T-helper 2 cell treated with Interferon-gamma antibody and Interleukin-4, amounts not matched to agents 5 μg/mL and 100 μg/mL, for 36 hours (primary cell): ENCODE data around the gene RESF1.
A peak's percentile ranks its signal among the peaks of the same experiment; 100 is the strongest.

Experiments
- DNase-seq: peaks from one replicate; pipeline ENCODE4 v3.0.0; 2021; ENCODE audit warnings: low spot score
- H3K27ac Mint-ChIP-seq: one replicate; pipeline ENCODE4 v1.8.0; 2021; ENCODE audit warnings: mild to moderate bottlenecking, mixed read lengths
- H3K27me3 Mint-ChIP-seq: one replicate; pipeline ENCODE4 v1.8.0; 2021; ENCODE audit warnings: low read depth, mixed read lengths
- H3K36me3 Mint-ChIP-seq: one replicate; pipeline ENCODE4 v1.8.0; 2021; ENCODE audit warnings: low read depth, mixed read lengths
- H3K4me1 Mint-ChIP-seq: one replicate; pipeline ENCODE4 v1.8.0; 2021; ENCODE audit warnings: low read depth, mixed read lengths
- H3K4me3 Mint-ChIP-seq: one replicate; pipeline ENCODE4 v1.8.0; 2022; ENCODE audit warnings: mild to moderate bottlenecking, moderate library complexity, mixed read lengths
- H3K9me3 Mint-ChIP-seq: one replicate; pipeline ENCODE4 v1.8.0; 2021; ENCODE audit warnings: mixed read lengths

Gene RESF1

DNA sequence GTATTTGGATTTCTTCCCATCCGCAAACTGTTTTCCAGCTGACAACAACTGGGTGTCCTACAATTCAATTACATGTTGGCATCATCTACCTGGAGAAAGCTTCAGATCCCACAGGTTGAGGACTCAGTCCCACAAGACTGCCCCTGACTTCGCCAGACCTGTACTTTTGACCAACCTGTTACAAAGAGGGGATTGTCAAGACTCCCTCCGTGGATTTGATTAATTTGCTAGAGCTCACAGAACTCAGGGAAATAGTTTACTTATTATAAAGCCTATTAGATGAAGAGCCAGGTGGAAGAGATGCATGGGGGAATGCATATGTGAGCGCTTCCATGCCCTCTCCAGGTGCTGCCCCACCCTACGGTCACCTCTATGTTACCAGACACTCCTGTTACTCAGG, 14.6 kb downstream of the RESF1 start:
- Mint-ChIP-seq H3K9me3 (peaks cover 67% of the 10 kb centered on the region), H3K4me1 (peaks cover 6% of the 10 kb centered on the region), H3K36me3 (peaks cover 96% of the 10 kb centered on the region), H3K27me3 (no peaks in the 10 kb centered on the region), H3K4me3 (no peak overlapping the region), H3K27ac (no peak overlapping the region)
- no peak for DNase-seq

DNA sequence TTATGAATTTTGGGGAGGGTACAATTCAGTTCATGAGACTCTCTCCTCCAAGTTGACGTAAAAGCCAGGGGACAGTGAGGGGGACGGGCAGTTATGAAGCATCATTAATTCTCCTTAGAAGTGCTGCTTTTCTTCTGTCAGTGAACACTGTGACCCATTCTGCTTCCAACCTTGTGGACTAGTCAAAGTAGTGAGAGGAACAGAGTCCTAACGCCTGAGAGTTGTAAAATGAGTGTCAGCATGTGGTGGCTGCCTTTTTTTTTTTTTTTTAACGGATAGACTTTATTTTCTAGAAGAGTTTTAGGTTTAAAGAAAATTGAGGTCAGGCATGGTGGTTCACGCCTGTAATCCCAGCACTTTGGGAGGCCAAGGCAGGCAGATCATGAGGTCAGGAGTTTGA, 15.5 kb downstream of the RESF1 start:
- H3K4me1 Mint-ChIP-seq, result peaks cover 2% of the 10 kb centered on the region
- peaks cover 69% of the 10 kb centered on the region for H3K9me3 Mint-ChIP-seq
- no peak for DNase-seq
- no peak overlapping the region for H3K27ac Mint-ChIP-seq
- no peaks in the 10 kb centered on the region for H3K27me3 Mint-ChIP-seq
- H3K36me3 Mint-ChIP-seq, result peaks cover 96% of the 10 kb centered on the region
- H3K4me3 Mint-ChIP-seq, result no peak overlapping the region

DNA sequence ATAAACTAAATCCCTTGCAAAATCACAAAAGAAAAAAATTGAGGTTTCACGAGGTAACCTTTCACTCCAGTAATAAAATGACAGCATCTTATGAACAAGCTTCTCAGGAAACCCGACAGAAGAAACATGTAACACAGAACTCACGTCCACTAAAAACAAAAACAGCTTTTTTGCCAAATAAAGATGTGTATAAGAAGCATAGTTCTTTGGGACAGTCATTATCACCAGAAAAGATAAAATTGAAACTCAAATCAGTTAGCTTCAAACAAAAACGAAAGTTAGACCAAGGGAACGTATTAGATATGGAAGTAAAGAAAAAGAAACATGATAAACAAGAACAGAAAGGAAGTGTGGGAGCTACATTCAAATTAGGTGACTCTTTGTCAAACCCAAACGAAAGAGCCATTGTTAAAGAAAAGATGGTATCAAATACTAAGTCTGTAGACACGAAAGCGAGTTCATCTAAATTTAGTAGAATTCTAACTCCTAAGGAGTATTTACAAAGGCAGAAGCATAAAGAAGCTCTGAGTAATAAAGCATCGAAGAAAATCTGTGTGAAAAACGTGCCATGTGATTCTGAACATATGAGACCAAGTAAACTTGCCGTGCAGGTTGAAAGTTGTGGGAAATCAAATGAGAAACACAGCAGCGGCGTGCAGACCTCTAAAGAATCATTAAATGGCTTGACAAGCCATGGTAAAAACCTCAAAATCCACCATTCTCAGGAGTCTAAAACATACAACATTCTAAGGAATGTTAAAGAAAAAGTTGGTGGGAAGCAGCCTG, 25.8 kb downstream of the RESF1 start:
- Mint-ChIP-seq H3K9me3 (peaks cover 79% of the 10 kb centered on the region), H3K27me3 (no peaks in the 10 kb centered on the region), H3K27ac (peak overlapping the region; percentile 68), H3K4me3 (no peak overlapping the region), H3K36me3 (peaks cover 92% of the 10 kb centered on the region), H3K4me1 (peaks cover 22% of the 10 kb centered on the region)
- no peak for DNase-seq

DNA sequence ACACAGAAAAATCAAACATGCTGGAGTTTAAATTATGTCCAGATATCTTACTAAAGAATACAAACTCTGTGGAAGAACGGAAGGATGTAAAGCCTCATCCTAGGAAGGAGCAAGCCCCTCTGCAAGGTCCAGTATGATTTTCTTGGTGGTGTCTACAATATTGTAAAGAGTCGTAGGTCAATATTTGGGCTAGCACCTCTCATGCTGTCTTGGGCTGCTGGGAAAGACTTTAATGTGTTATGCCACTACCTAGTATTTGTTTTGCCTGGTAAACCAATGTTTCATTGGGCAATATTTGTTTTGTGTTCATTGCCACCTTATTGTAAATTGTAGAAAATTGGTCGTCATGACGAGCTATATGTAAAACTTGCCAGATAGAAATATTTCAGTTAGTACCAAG, 26.6 kb downstream of the RESF1 start:
- H3K36me3 Mint-ChIP-seq, result peaks cover 94% of the 10 kb centered on the region
- DNase-seq, result no peak
- H3K27me3 Mint-ChIP-seq, result no peaks in the 10 kb centered on the region
- peaks cover 80% of the 10 kb centered on the region for H3K9me3 Mint-ChIP-seq
- H3K4me1 Mint-ChIP-seq, result peaks cover 30% of the 10 kb centered on the region
- H3K27ac Mint-ChIP-seq, result no peak overlapping the region
- no peak overlapping the region for H3K4me3 Mint-ChIP-seq

DNA sequence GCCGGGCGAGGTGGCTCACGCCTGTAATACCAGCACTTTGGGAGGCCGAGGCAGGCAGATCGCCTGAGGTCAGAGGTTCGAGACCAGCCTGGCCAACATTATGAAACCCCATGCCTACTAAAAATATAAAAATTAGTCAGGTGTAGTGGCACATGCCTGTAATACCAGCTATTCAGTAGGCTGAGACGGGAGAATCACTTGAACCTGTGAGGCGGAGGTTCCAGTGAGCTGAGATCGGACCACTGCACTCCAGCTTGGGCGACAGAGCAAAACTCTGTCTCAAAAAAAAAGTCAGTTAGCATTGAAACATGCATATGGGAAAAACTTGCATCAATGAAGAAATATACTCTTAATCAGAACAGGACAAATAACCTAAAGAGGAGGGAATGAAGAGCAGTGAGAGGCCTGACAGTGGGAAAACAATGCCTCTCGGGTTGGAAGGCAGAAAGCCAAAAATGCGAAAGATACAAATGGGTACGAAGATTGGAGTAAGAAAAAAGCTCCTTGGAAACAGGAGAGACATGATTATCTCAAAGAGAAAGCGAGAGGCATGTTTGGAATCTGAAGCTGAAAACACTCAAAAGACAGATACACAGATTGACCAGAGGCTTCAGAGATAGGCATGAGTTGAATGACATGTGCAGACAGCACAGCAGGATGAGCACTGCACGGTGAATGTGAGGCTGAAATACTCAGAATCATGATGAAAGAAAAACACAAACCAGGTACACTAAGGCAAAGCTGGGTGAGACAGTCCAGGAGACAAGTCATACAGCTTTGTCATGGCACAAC, 30.6 kb downstream of the RESF1 start:
- peak overlapping the region; percentile 87 for H3K27ac Mint-ChIP-seq
- peaks cover 82% of the 10 kb centered on the region for H3K36me3 Mint-ChIP-seq
- no peak for DNase-seq
- peaks cover 60% of the 10 kb centered on the region for H3K9me3 Mint-ChIP-seq
- peaks cover 46% of the 10 kb centered on the region for H3K4me1 Mint-ChIP-seq
- no peaks in the 10 kb centered on the region for H3K27me3 Mint-ChIP-seq
- H3K4me3 Mint-ChIP-seq, result peak overlapping the region; percentile 66

DNA sequence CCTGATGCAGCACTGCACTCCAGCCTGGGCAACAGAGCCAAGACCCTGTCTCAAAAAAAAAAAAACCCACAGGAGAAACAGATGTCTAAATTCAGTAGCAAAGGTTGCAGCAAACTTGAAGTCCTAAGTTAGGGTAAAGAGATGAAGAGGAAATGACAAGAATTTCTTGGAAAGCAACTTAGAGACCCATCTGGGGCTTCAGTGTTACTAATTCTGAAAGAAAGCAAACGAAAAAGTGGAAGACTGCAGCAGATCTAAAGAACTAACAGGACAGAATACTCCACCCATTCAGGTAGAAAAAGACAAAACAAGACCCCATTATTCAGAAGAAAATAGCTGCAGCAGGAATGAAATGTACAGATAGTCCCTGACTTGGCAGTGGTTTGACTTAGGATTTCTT, 31.9 kb downstream of the RESF1 start:
- Mint-ChIP-seq H3K4me1 (peaks cover 36% of the 10 kb centered on the region), H3K9me3 (peaks cover 46% of the 10 kb centered on the region), H3K36me3 (peaks cover 79% of the 10 kb centered on the region), H3K27me3 (no peaks in the 10 kb centered on the region), H3K27ac (peak overlapping the region; percentile 87), H3K4me3 (peak overlapping the region; percentile 49)
- DNase-seq, result no peak

DNA sequence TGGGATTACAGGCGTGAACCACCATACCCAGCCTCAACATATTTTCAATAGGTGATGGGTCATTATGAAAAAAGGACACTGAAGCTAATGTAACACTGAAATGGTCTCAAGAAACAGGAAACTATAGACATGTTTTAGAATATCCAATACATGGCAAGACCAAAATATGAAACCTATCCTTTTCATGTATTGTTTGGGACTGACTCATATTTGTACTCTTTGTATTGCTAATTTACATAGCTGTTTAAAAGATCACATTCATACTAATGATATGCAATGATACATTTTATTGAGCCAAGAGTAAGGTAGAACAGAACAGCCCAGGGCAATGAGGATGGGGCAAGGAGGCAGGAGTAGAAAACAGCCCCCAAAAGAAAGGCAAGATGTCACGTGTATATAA, 32.6 kb downstream of the RESF1 start:
- DNase-seq, result no peak
- Mint-ChIP-seq H3K9me3 (peaks cover 39% of the 10 kb centered on the region), H3K4me3 (peak overlapping the region; percentile 49), H3K27me3 (no peaks in the 10 kb centered on the region), H3K4me1 (peaks cover 32% of the 10 kb centered on the region), H3K36me3 (peaks cover 74% of the 10 kb centered on the region), H3K27ac (peak overlapping the region; percentile 87)

DNA sequence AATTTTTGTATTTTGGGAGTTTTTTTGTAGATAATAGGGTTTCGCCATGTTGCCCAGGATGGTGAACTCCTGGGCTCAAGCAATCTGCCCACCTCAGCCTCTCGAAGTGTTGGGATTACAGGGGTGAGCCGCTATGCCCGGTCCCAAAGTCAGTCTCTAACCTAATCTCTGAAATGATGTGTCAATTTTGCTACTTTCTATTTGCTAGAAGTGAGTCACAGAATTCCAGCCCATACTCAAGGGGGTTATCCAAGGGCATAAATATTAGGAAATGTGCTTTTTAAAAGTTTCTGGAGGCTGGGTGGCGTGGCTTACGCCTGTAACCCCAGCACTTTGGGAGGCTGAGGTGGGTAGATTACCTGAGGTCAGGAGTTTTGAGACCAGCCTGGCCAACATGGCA, 40.5 kb downstream of the RESF1 start:
- no peak for DNase-seq
- no peaks in the 10 kb centered on the region for H3K27me3 Mint-ChIP-seq
- no peak overlapping the region for H3K27ac Mint-ChIP-seq
- H3K4me1 Mint-ChIP-seq, result no peaks in the 10 kb centered on the region
- H3K4me3 Mint-ChIP-seq, result no peak overlapping the region
- peaks cover 52% of the 10 kb centered on the region for H3K36me3 Mint-ChIP-seq
- no peaks in the 10 kb centered on the region for H3K9me3 Mint-ChIP-seq

DNA sequence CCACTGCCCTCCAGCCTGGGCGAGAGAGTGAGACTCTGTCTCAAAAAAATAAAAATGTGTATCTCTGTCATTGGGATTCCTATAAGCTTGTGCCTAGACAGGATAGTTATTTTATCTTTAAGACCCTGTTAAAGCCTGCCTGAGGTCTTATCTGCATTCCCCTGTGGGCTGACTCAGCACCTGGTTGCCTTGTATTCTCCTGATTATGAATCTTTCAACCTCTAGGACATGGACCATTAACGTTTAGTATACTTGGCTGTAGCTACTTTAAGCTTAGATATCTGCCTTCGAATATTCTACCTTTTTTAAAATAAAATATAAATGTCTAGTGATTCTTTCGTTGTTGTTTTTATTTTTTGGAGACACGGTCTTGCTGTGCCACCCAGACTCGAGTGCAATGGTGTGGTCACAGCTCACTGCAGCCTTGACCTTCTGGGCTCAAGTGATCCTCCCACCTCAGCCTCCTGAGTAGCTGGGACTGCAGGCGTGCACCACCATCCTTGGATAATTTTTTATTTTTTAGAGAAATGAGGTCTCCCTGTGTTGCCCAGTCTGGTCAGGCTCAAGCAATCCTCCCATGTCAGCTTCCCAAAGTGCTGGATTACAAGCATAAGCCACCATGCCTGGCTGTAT, 41.3 kb downstream of the RESF1 start:
- no peak overlapping the region for H3K27ac Mint-ChIP-seq
- H3K4me1 Mint-ChIP-seq, result no peaks in the 10 kb centered on the region
- peaks cover 47% of the 10 kb centered on the region for H3K36me3 Mint-ChIP-seq
- no peak overlapping the region for H3K4me3 Mint-ChIP-seq
- no peaks in the 10 kb centered on the region for H3K9me3 Mint-ChIP-seq
- DNase-seq, result no peak
- H3K27me3 Mint-ChIP-seq, result no peaks in the 10 kb centered on the region

DNA sequence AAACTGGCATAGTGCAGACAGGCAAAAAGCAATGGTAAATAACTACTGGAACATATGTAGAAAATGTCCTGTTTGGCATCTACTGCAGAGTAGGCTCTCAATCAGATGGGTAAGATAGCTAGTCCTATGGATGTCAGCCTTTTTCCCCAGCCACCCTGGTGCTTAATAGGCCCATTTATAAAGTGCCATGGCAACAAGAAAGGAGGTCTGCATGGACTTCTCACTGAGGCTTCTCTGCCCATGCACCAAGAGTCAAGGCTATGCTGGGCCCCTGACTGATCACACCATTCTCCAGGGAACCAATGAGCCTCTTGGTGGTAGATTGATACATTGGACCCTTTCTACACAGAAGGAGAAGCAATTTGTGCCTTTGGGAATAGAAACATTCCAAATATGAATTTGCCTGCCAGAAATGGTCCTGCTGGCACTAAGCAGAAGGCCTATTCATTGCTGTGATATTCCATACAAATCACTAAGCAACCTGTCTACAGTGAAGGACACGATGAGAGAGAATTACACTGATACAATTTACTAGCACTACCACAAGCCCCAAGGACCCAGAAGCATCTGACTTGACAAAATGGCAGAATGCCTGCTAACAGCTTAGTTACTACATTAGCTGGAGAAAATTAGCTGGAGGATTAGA, 43.8 kb downstream of the RESF1 start:
- DNase-seq, result no peak
- peaks cover 31% of the 10 kb centered on the region for H3K36me3 Mint-ChIP-seq

DNA sequence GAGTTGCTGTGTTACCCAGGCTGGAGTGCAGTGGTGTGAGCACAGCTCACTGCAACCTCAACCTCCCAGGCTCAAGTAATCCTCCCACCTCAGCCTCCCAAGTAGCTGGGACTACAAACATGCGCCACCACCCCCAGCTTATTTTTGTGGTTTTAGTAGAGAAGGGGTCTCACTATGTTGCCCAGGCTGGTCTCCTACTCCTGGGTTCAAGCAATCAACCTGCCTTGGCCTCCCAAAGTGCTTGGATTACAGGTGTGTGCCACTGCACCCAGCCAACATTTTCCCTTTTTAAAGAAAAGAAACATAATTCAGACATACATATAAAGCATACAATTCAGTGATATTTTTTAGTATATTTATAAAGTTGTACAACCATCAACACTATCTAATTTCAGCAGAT, 44.4 kb downstream of the RESF1 start:
- Mint-ChIP-seq H3K27ac (no peak overlapping the region), H3K4me3 (no peak overlapping the region), H3K36me3 (peaks cover 27% of the 10 kb centered on the region), H3K4me1 (no peaks in the 10 kb centered on the region), H3K27me3 (no peaks in the 10 kb centered on the region), H3K9me3 (no peaks in the 10 kb centered on the region)
- DNase-seq, result no peak

More for the DNA sequence above, 43.8 kb downstream of the RESF1 start:
- Mint-ChIP-seq H3K4me1 (no peaks in the 10 kb centered on the region), H3K9me3 (no peaks in the 10 kb centered on the region), H3K27ac (no peak overlapping the region), H3K27me3 (no peaks in the 10 kb centered on the region), H3K4me3 (no peak overlapping the region)

DNA sequence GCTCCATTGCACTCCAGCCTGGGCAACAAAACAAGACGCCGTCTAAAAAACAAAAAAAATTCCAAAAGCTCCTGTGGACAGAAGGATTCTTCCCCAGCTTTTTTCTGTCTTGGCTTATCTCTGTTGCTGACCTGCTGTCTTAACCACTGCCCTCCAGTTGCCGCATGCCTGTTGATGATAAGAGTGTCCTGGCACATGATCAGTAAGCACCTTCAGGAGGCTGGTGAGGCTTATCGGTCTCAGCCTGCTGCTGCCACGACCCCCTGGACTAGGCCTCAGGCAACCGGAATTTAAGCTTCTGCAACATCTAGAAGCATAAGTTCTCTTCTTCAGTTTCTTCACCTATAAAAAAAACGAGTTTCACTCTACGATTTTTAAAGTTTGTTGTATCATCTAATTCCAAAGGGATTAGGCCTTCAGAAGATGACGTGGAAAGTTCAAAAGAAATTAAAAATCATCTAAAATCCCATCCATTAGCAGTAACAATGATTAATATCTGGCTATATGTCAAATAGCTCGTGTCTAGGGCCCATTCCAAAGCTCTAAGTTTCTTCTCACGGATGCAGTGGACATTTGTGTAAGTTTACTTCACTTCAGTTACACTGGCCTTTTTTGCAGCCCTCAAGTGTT, 46.4 kb downstream of the RESF1 start:
- no peak overlapping the region for H3K27ac Mint-ChIP-seq
- H3K4me3 Mint-ChIP-seq, result no peak overlapping the region
- peaks cover 16% of the 10 kb centered on the region for H3K36me3 Mint-ChIP-seq
- H3K9me3 Mint-ChIP-seq, result no peaks in the 10 kb centered on the region
- DNase-seq, result no peak
- H3K27me3 Mint-ChIP-seq, result no peaks in the 10 kb centered on the region
- H3K4me1 Mint-ChIP-seq, result no peaks in the 10 kb centered on the region
